K562 (cell line): ENCODE data around the gene IL4I1. TPM values are rescaled to one million over a fixed set of nuclear protein-coding genes. Genes with fewer than 3 reads are reported as not detected.
A peak's percentile ranks its signal among the peaks of the same experiment; 100 is the strongest.

Source experiments
- CREB5 ChIP-seq: fragments of 250-450 bp; sonication (Bioruptor Pico); IDR thresholded peaks from 2 replicates; pipeline ENCODE4 v1.5.0; 2020; ENCODE audit warnings: mild to moderate bottlenecking
- HINFP ChIP-seq: fragments of 450-650 bp; conservative IDR thresholded peaks from 2 replicates; pipeline ENCODE4 v1.6.1; 2016; ENCODE audit warnings: missing genetic modification characterization, low read depth, mild to moderate bottlenecking, control low read depth, missing compliant biosample characterization
- MNT ChIP-seq, 2 experiments: fragments of 450-650 bp; conservative IDR thresholded peaks; 2 replicates each; pipeline ENCODE4 v1.6.1; 2017; ENCODE audit warnings: mild to moderate bottlenecking in 2 of 2, moderate library complexity in 2 of 2
- NONO ChIP-seq, 2 experiments: fragments of 200-400 bp in 1 of 2; fragments of 450-650 bp in 1 of 2; formaldehyde crosslinking in 1 of 2; IDR thresholded peaks; 2 replicates each; pipeline ENCODE4 v1.6.1; 2017; ENCODE audit warnings: low read depth in 2 of 2, mild to moderate bottlenecking in 2 of 2, moderate library complexity in 2 of 2, low read length in 1 of 2
- POLR2B ChIP-seq: fragments of 450-650 bp; IDR thresholded peaks from 2 replicates; pipeline ENCODE4 v1.6.1; 2018; ENCODE audit warnings: low read depth; ENCODE audit not compliant: partially characterized antibody
- POLR2G ChIP-seq: fragments of 200-400 bp; formaldehyde crosslinking; IDR thresholded peaks from 2 replicates; pipeline ENCODE4 v1.6.1; 2017; ENCODE audit warnings: low read depth, mild to moderate bottlenecking, antibody characterized with exemption, low read length, moderate library complexity
- PRPF4 ChIP-seq: fragments of 200-400 bp; formaldehyde crosslinking; IDR thresholded peaks from one replicate; pipeline ENCODE4 v1.6.1; 2017; ENCODE audit warnings: low read length, low read depth, mild to moderate bottlenecking; ENCODE audit not compliant: insufficient read depth, poor library complexity, severe bottlenecking
- ZBTB11 ChIP-seq, 3 experiments: fragments of 200-800 bp in 1 of 3; fragments of 250-450 bp in 1 of 3; fragments of 450-650 bp in 1 of 3; sonication (Bioruptor Pico) in 1 of 3; sonication (Bioruptor generic) in 1 of 3; formaldehyde crosslinking in 1 of 3; IDR thresholded peaks; 2 replicates each; pipeline versions ENCODE4 v1.6.1 to v1.8.0; 2016 to 2022; ENCODE audit warnings: mild to moderate bottlenecking in 2 of 3, missing genetic modification characterization in 2 of 3, missing compliant biosample characterization in 1 of 3, moderate library complexity in 1 of 3
- ZEB2 ChIP-seq: fragments of 450-650 bp; IDR thresholded peaks from 2 replicates; pipeline ENCODE4 v1.6.1; 2016
- ZHX1 ChIP-seq: fragments of 150-350 bp; conservative IDR thresholded peaks from 2 replicates; pipeline ENCODE4 v1.6.1; 2014; ENCODE audit warnings: low read length
- ZNF212 ChIP-seq: fragments of 450-650 bp; formaldehyde crosslinking; IDR thresholded peaks from 2 replicates; pipeline ENCODE4 v1.4.0; 2020; ENCODE audit warnings: mild to moderate bottlenecking
- ZNF24 ChIP-seq: fragments of 450-650 bp; IDR thresholded peaks from 2 replicates; pipeline ENCODE4 v1.6.1; 2016
- polyA plus RNA-seq, 8 experiments: library from polyadenylated mRNA; depleted of rRNA in 4 of 8; stranded (reverse) in 5 of 8; unstranded in 3 of 8; fragments of >200 nt; fragmentation: Nextera tagmentation in 2 of 8; fragmentation: Illumina TruSeq in 1 of 8; extraction: Ambion mirVana in 2 of 8; extraction: Trizol in 1 of 8; gene quantifications; 2 replicates each; pipeline versions ENCODE4 v1.2.1 to v1.2.3, GENCODE V29; 2011 to 2014; ENCODE audit warnings: inconsistent platforms in 1 of 8, missing spikeins in 1 of 8
- total RNA-seq, 7 experiments: library from RNA; depleted of rRNA in 6 of 7; stranded (reverse); fragments of >200 nt in 6 of 7; fragmentation: Illumina TruSeq in 2 of 7; extraction: Trizol in 2 of 7; gene quantifications; 2 replicates each; pipeline versions ENCODE4 v1.2.1 to v1.2.3, GENCODE V29; 2011 to 2021; ENCODE audit warnings: low replicate concordance in 1 of 7

Gene IL4I1
- total and polyA plus RNA-seq, 9 of the 15 experiments (the other 6 are each of a cell fraction or from before 2014, with no cell fraction given): 0.06 to 0.95 (median 0.43) TPM; not detected in 2

GRCh38 chr19:49866933-49867782 lies 29.5 kb downstream of the IL4I1 start, which contains the start of gene PNKP (continued):
- TF ChIP-seq HINFP (tag) (no peak), CREB5 (no peak), ZHX1 (no peak), ZNF212 (CRISPR knock-in tag) (no peak), PRPF4 (no peak), POLR2B (peak; percentile 92), ZEB2 (peak; percentile 91; the same call in 1 of the 2 replicates), POLR2G (peak; percentile 95), MNT (conservative IDR thresholded peaks at IDR 0.05) (peak; percentile 95 to 98), NONO (IDR thresholded peaks at IDR 0.05; ENCODE audit: low read depth in 2 of 2, low read length in 1 of 2) (no peak; a peak in 1 of 4 replicates), ZBTB11 (CRISPR knock-in tag; IDR thresholded peaks at IDR 0.05) (peak; percentile 53 to 97 (median 77); a peak in 4 of 6 replicates), ZNF24 (no peak)
